Heart right ventricle (tissue), 16 donors: ENCODE measurements around the gene CORO2B. TPM values are rescaled to one million over a fixed set of nuclear protein-coding genes. Genes with fewer than 3 reads are reported as not detected.

Source experiments
- ATAC-seq, 8 donors: fragments of 200-7000 bp; cut with Tn5 transposase; one replicate each; pipeline ENCODE4 v1.9.1; 2020; ENCODE audit warnings: mild to moderate bottlenecking in 8 of 8, moderate library complexity in 8 of 8, moderate number of reproducible peaks in 1 of 8
- DNase-seq, 2 donors: peaks; one replicate each; pipeline ENCODE4 v3.0.0-alpha.2; 2020
- H3K27ac ChIP-seq, 10 donors: fragments of 200-600 bp; sonication (generic) in 2 of 10; one replicate each; pipeline versions ENCODE4 v1.5.0 to v1.8.0; 2020 to 2022; ENCODE audit warnings: mild to moderate bottlenecking in 3 of 10
- H3K27me3 ChIP-seq, 7 donors: fragments of 200-600 bp; one replicate each; pipeline ENCODE4 v1.8.0; 2021 to 2022; ENCODE audit warnings: mild to moderate bottlenecking in 2 of 7
- H3K36me3 ChIP-seq, 9 donors: fragments of 200-600 bp; sonication (generic) in 1 of 9; one replicate each; pipeline versions ENCODE4 v1.5.0 to v1.8.0; 2020 to 2022; ENCODE audit warnings: mild to moderate bottlenecking in 2 of 9
- H3K4me1 ChIP-seq, 9 donors: fragments of 200-600 bp; sonication (generic) in 1 of 9; one replicate each; pipeline versions ENCODE4 v1.5.0 to v1.8.0; 2020 to 2022; ENCODE audit warnings: mild to moderate bottlenecking in 4 of 9
- H3K4me3 ChIP-seq, 10 donors: fragments of 200-600 bp; sonication (generic) in 2 of 10; one replicate each; pipeline versions ENCODE4 v1.5.0 to v1.8.0; 2020 to 2022; ENCODE audit warnings: mild to moderate bottlenecking in 7 of 10, moderate library complexity in 2 of 10
- H3K9me3 ChIP-seq, 11 donors: fragments of 200-600 bp in 10 of 11; sonication (generic) in 2 of 11; one replicate each; pipeline versions ENCODE4 v1.5.0 to v1.8.0; 2013 to 2022; ENCODE audit warnings: mild to moderate bottlenecking in 2 of 11, control low read depth in 1 of 11, moderate library complexity in 1 of 11
- CTCF ChIP-seq, 9 donors: fragments of 200-600 bp; sonication (generic) in 2 of 9; IDR thresholded peaks; one replicate each; pipeline versions ENCODE4 v1.5.0 to v1.8.0; 2021 to 2022; ENCODE audit warnings: antibody characterized with exemption in 9 of 9, mild to moderate bottlenecking in 5 of 9, moderate library complexity in 1 of 9
- WGBS, 2 donors: extraction: QIAGEN DNeasy Blood & Tissue Kit; methylation state at CpG; one replicate each; pipeline ENCODE4 v1.1.7; 2013; ENCODE audit warnings: inconsistent platforms in 1 of 2; 5-methylcytosine and 5-hydroxymethylcytosine counted together
- intact Hi-C, 10 donors: fragments of 100-400 bp; cut with DNase I; formaldehyde crosslinking; loops; one replicate each; pipeline versions ENCODE4 v1.11.1 to v1.14.2; 2022
- polyA plus RNA-seq, 2 donors: library from polyadenylated mRNA; stranded (reverse); fragments of 200-250 nt; gene quantifications; one replicate each; pipeline ENCODE4 v1.2.3, GENCODE V29; 2013
- total RNA-seq, 10 donors: library from RNA; stranded (reverse); fragmentation: NEBNext Ultra II Directional in 3 of 10; extraction: Animal tissue kit (Norgen Biotek cat#: 25700) in 3 of 10; gene quantifications; one replicate each; pipeline versions ENCODE4 v1.2.1 to v1.2.4, GENCODE V29; 2021 to 2023
- donor health status: Arrhythmogenic right ventricular cardiomyopathy.
- donor health status: ischemic (EF 13 %, LVEDD 7.1; RV severe dilation, severe dysfunction).
- donor health status: healthy with polysubstance abuse.
- donor health status: DM: no; HTN: yes; CAD: no.
- donor health status: DM: no; HTN: no; CAD: no.
- donor health status: ischemic (EF 25% LVEDD 6.9; RV normal size, moderate dysfunction).
- donor health status: ischemic (EF 25% LVEDD 5.7; RV mildly dilated, moderate dysfunction).
- donor health status: healthy.
- donor health status: DM: yes; HTN: yes; CAD: no.
- donor health status: Ischemic cardiomyopathy.
- donor health status: ischemic (EF 35%, LVEDD 5.7; RV mildly dilated, moderate dysfunction).
- donor health status: nonischemic (EF 11% LVEDD 7.7; RV severe dilation, severe dysfunction).
- donor health status: DM: yes; HTN: yes; CAD: no.
- donor health status: PGD.
- donor health status: ischemic (EF 29% LVEDD 5.4; RV normal size, mild dysfunction).
- donor health status: nonischemic (EF 23%, LVEDD 6.1; RV moderate dilation, normal function).

CORO2B gene
- total and polyA plus RNA-seq, 12 donors, result 2.6 to 8.1 (median 4.5) TPM

DNA sequence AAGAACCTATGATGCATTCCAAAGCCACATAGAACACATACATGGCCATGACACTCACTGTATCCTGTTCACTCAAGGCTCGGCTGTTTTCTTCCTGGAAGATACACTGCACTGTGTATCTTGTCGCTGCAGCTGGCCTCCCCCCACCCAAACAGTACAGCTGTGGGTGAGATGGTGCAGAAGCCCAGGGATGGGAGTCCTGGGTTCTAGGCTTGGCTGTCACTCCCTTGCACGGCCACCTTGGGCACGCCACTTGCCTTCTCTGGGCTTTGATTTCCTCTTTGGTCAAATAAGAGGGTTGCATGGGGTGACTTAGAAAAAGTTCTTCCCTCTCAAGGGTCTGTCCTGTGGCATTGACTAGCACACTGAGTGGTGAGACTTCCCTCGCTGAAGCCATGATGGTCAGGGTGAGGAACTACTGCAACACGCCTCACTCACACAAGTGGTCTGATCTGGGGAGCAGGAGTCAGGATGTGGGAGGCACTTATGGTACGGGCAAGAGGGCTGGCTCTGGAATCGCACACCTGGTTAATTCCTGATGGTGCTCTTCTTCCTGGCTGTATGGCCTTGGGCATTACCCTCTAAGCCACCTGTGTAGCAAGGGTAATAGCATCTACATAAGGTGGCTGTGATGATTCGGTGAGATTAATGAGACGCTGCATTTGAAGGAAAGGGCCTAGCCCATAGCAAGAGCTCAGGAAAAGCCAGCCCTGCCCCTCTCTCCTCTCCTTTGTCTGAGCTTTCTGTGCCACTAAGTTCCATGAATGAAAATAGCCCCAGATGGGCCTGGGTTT is 197.9 kb downstream of the CORO2B start:
- peaks cover 6 to 40% (median 25%) of the 10 kb centered on the region in 9 donors for H3K4me1 ChIP-seq
- peaks cover 0 to 43% (median 22%) of the 10 kb centered on the region in 9 donors for H3K36me3 ChIP-seq
- intact Hi-C loops, result loop anchor here in 1 of 10 donors (5.0 kb wide), 1 partner anchor 41 kb away; no protein-coding TSS in a partner anchor
- ATAC-seq, result peak in 3 of 8 donors; percentile 2 to 25 (median 2)
- no peak for TF ChIP-seq CTCF (IDR thresholded peaks at IDR 0.05)
- H3K9me3 ChIP-seq, result peaks cover 0 to 6% (median 0%) of the 10 kb centered on the region in 11 donors
- DNase-seq, result no peak
- peak overlapping the region in 9 of 10 donors; percentile 20 to 88 (median 66) for H3K27ac ChIP-seq
- WGBS, 2 donors, result 79 to 85% methylated on average over 10 of the region's 10 CpGs
- no peak overlapping the region for H3K4me3 ChIP-seq
- no peaks in the 10 kb centered on the region for H3K27me3 ChIP-seq

Other genes with a start within 250 kb of the CORO2B start
- 10 to 100 TPM in 7 of 10 donors, 1 to 10 TPM in 3; 4.4 to 25.9 (median 13.4) TPM for gene ITGA11, start 146.8 kb upstream of the CORO2B start, total RNA-seq
- 1 to 10 TPM; 1.4 to 4.5 TPM for gene ITGA11, start 146.8 kb upstream of the CORO2B start, polyA plus RNA-seq
- gene ANP32A, start 241.9 kb downstream of the CORO2B start, total RNA-seq, result 100 to 1,000 TPM; 122 to 201 (median 152) TPM
- gene ANP32A, start 241.9 kb downstream of the CORO2B start, polyA plus RNA-seq, result 100 to 1,000 TPM in 1 of 2 donors, 10 to 100 TPM in 1; 87.3 to 141 TPM